Stimulated activated CD4-positive, alpha-beta T cell treated with anti-CD3 and anti-CD28 coated beads, Interleukin-15, amount 100 ng/mL, for 1 hour (primary cell): ENCODE results near the gene TRABD2B.

Source experiments
- DNase-seq, 2 donors: peaks; one replicate each; pipeline ENCODE4 v3.0.0-alpha.2; 2020; ENCODE audit warnings: low read depth in 1 of 2, low spot score in 1 of 2

Gene TRABD2B

DNA sequence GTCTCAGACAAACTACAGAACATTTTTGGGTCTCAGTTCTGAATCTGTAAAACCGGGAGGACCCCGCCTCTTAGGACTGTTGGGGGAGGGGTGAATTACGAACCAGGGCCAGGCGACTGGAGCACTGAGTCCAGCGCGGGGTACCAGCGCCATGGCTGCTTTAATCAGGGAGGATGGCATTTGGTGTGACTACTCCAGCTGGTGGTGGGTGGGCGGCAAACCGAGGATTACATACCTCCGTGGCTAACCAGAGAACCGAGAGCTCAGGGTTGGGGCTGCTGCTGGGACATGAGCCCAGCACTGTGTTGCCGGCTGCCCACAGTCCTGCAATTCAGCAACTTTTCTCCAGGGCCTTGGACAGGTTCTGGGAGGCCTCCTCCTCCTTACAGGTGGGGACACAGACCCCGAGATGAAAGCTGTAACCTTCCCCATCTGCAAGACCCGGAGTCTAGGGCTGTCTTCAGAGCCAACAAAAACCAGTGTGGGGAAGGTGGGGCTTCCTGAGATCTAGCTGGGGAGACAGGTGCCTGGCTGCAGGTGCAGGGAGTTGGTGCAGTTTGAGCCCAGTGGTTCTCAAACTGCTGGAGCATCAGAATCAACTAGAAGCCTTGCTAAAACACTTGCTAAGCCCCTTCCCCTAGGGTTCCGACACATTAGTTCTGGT is 285.9 kb downstream of the TRABD2B start:
- no peak for DNase-seq
